Left ventricle myocardium inferior (tissue), 1 donor: ENCODE results near the gene MLLT10. TPM values are rescaled to one million over a fixed set of nuclear protein-coding genes. Genes with fewer than 3 reads are reported as not detected.

Experiments used
- DNase-seq: peaks from one replicate; pipeline ENCODE4 v3.0.0-alpha.2; 2020
- H3K27ac ChIP-seq: fragments of 200-600 bp; replicated peaks from 2 replicates; pipeline ENCODE4 v1.8.0; 2021
- H3K27me3 ChIP-seq: fragments of 200-600 bp; 2 replicates; pipeline ENCODE4 v1.8.0; 2021; ENCODE audit warnings: low read depth
- H3K36me3 ChIP-seq: fragments of 200-600 bp; 2 replicates; pipeline ENCODE4 v1.8.0; 2021
- H3K4me1 ChIP-seq: fragments of 200-600 bp; 2 replicates; pipeline ENCODE4 v1.8.0; 2021
- H3K4me3 ChIP-seq: fragments of 200-600 bp; 2 replicates; pipeline ENCODE4 v1.8.0; 2021; ENCODE audit warnings: mild to moderate bottlenecking, moderate library complexity
- H3K9me3 ChIP-seq: fragments of 200-600 bp; replicated peaks from 2 replicates; pipeline ENCODE4 v1.8.0; 2021
- intact Hi-C: fragments of 100-400 bp; cut with micrococcal nuclease; formaldehyde crosslinking; loops from one replicate; pipeline ENCODE4 v1.11.0; 2022
- long read RNA-seq: library from polyadenylated mRNA; unstranded; transcript quantifications from one replicate; pipeline ENCODE4 v2.0.0, GENCODE V29; 2021
- total RNA-seq: library from RNA; stranded (reverse); fragmentation: NEBNext Ultra II Directional; extraction: Animal tissue kit (Norgen Biotek cat#: 25700); gene quantifications from one replicate; pipeline ENCODE4 v1.2.1, GENCODE V29; 2021
- TF ChIP-seq, protein P1 (sequence below): fragments of 200-600 bp; IDR thresholded peaks from 2 replicates; pipeline ENCODE4 v1.8.0; 2021; ENCODE audit warnings: antibody characterized with exemption, mild to moderate bottlenecking, borderline replicate concordance
- donor health status: DM: no; HTN: yes; CAD: no; lungs with severe emphysema.

MLLT10 gene
- total RNA-seq, result 18.7 TPM
- long read RNA-seq, partial matches to known transcripts, result 1 of 5 reads
- long read RNA-seq, other reads (novel, unspliced or antisense), result 4 of 5 reads

GRCh38 chr10:21533467-21534279 is at the start of gene MLLT10:
MLLT10 (plus strand) TSS chr10:21534232; CDS start chr10:21534645, 413 bp downstream.
- no peaks in the 10 kb centered on the region for H3K9me3 ChIP-seq
- H3K36me3 ChIP-seq, result peaks cover 15% of the 10 kb centered on the region
- peak; percentile 95 for DNase-seq
- H3K27ac ChIP-seq, result peak within 1 kb of the TSS; percentile 99
- TF ChIP-seq, protein P1, sequence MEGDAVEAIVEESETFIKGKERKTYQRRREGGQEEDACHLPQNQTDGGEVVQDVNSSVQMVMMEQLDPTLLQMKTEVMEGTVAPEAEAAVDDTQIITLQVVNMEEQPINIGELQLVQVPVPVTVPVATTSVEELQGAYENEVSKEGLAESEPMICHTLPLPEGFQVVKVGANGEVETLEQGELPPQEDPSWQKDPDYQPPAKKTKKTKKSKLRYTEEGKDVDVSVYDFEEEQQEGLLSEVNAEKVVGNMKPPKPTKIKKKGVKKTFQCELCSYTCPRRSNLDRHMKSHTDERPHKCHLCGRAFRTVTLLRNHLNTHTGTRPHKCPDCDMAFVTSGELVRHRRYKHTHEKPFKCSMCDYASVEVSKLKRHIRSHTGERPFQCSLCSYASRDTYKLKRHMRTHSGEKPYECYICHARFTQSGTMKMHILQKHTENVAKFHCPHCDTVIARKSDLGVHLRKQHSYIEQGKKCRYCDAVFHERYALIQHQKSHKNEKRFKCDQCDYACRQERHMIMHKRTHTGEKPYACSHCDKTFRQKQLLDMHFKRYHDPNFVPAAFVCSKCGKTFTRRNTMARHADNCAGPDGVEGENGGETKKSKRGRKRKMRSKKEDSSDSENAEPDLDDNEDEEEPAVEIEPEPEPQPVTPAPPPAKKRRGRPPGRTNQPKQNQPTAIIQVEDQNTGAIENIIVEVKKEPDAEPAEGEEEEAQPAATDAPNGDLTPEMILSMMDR, result peak; percentile 48
- peak within 1 kb of the TSS; percentile 81 for H3K4me3 ChIP-seq
- H3K4me1 ChIP-seq, result peaks cover 43% of the 10 kb centered on the region
- intact Hi-C loops, result no loop called here
- H3K27me3 ChIP-seq, result no peaks in the 10 kb centered on the region

GRCh38 chr10:21487416-21488180 is 46.4 kb upstream of the MLLT10 start:
- intact Hi-C loops, result no loop called here
- TF ChIP-seq, protein P1, result no peak
- Histone ChIP-seq H3K36me3 (no peaks in the 10 kb centered on the region), H3K9me3 (no peaks in the 10 kb centered on the region), H3K27ac (no peak overlapping the region), H3K4me3 (no peak overlapping the region), H3K27me3 (no peaks in the 10 kb centered on the region), H3K4me1 (no peaks in the 10 kb centered on the region)
- no peak for DNase-seq

DNA sequence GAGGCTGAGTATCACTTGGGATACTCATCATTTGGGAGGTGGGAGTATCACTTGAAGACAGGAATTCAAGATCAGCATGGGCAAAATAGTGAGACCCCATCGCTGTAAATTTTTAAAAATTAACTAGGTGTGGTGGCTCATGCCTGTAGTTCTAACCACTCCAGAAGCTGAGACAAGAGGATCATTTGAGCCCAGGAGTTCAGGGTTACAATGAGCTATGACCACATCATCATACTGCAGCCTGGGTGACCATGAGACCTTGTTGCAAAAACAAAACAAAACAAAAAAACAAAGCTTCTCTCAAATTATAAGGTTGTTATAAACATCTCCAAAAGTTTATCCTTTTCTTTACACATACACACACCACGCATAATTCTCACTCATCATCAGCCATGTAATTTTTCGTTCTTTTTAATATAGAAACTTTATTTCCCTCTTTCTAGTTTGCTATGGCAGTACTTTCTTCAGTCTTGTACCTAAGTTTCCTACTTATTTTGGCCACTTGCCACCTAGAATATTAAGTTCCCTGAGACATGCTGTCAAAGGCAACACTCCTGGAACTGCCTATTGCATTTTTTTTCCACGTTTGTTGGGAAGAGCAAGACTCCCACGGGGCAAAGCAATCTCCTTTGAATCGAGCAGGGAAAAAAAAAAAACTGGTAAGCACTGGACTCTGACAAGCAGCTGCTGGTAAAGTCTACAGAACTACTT is 45.6 kb upstream of the MLLT10 start:
- H3K9me3 ChIP-seq, result no peaks in the 10 kb centered on the region
- no peaks in the 10 kb centered on the region for H3K4me1 ChIP-seq
- TF ChIP-seq, protein P1, result no peak
- no peaks in the 10 kb centered on the region for H3K36me3 ChIP-seq
- no peak for DNase-seq
- no peaks in the 10 kb centered on the region for H3K27me3 ChIP-seq
- no peak overlapping the region for H3K4me3 ChIP-seq
- no peak overlapping the region for H3K27ac ChIP-seq
- intact Hi-C loops, result no loop called here

DNA sequence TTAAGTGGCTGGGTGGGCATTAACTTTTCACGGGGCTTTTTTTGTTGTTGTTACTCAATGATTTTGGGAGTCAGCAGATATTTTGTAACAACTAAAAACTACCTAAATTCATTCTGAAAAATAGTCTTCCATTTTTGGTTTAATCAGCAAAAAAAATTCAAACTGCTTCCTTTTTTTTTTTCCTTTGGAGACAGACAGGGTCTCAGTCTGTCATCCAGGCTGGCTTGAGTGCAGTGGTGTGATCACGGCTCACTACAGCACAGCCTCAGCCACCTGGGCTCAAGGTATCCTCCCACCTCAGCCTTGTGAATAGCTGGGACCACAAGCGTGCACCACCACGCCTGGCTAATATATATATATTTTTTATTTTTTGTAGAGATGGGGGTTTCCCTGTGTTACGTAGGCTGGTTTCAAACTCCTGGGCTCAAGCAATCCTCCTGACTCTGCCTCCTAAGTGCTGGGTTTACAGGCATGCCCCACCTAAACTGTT is 45.0 kb upstream of the MLLT10 start:
- Histone ChIP-seq H3K36me3 (no peaks in the 10 kb centered on the region), H3K27ac (no peak overlapping the region), H3K27me3 (no peaks in the 10 kb centered on the region), H3K4me3 (no peak overlapping the region), H3K4me1 (no peaks in the 10 kb centered on the region), H3K9me3 (no peaks in the 10 kb centered on the region)
- intact Hi-C loops, result no loop called here
- TF ChIP-seq, protein P1, result no peak
- DNase-seq, result no peak

GRCh38 chr10:21490028-21490710 is 43.9 kb upstream of the MLLT10 start:
- no peak overlapping the region for H3K4me3 ChIP-seq
- no peaks in the 10 kb centered on the region for H3K9me3 ChIP-seq
- TF ChIP-seq, protein P1, result no peak
- intact Hi-C loops, result loop anchor here (10.0 kb wide), 1 partner anchor 215 kb away; no protein-coding TSS in a partner anchor
- H3K27me3 ChIP-seq, result no peaks in the 10 kb centered on the region
- H3K27ac ChIP-seq, result no peak overlapping the region
- no peak for DNase-seq
- no peaks in the 10 kb centered on the region for H3K36me3 ChIP-seq
- H3K4me1 ChIP-seq, result peaks cover 11% of the 10 kb centered on the region
